Loucy (cell line): Measurements from ENCODE around the gene SAMD4A.

Experiments
- EZH2phosphoT487 ChIP-seq: fragments of 200-600 bp; IDR thresholded peaks from 2 replicates; pipeline ENCODE4 v1.6.1; 2018; ENCODE audit warnings: antibody characterized with exemption, mild to moderate bottlenecking, moderate library complexity, borderline replicate concordance
- TF ChIP-seq, protein P1 (sequence below): fragments of 200-600 bp; sonication (generic); conservative IDR thresholded peaks from 2 replicates; pipeline ENCODE4 v1.5.1; 2014; ENCODE audit warnings: mild to moderate bottlenecking, antibody characterized with exemption, low read length

DNA sequence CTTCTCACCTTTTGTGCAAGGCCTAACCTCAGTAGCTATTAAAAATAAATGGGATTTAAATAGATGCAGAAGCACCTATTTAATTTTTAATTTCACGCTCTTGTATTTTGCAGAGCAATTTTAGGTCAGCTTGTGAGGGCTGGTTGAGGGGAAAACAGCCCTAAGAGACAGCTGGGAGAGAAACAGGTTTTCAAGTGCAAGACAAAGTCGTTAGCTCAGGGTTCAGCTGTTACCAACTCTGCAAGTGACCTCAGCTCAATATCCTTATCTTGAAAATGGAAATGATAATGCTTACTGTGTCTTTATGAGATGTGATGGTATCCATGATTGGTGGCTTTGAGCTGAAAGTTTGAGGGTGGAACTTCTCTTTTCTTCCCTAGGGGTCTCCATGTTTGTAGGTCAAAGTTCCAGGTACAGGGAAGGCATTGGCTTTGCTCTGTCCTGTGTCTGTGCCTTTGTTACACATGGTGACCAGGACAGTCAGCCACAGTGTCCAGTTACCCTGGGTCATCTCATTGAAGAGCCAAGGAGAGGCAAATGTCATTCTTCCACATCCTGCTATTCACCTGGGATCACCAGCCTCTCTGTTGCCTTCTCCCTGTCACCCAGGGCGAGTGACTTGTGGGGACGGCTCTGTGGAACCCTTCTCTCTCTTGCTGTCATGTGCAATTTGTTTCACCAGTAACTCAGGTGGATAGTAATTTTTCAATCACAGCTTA is 100.3 kb downstream of the SAMD4A start:
- TF ChIP-seq, protein P1, sequence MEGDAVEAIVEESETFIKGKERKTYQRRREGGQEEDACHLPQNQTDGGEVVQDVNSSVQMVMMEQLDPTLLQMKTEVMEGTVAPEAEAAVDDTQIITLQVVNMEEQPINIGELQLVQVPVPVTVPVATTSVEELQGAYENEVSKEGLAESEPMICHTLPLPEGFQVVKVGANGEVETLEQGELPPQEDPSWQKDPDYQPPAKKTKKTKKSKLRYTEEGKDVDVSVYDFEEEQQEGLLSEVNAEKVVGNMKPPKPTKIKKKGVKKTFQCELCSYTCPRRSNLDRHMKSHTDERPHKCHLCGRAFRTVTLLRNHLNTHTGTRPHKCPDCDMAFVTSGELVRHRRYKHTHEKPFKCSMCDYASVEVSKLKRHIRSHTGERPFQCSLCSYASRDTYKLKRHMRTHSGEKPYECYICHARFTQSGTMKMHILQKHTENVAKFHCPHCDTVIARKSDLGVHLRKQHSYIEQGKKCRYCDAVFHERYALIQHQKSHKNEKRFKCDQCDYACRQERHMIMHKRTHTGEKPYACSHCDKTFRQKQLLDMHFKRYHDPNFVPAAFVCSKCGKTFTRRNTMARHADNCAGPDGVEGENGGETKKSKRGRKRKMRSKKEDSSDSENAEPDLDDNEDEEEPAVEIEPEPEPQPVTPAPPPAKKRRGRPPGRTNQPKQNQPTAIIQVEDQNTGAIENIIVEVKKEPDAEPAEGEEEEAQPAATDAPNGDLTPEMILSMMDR = no peak
- no peak for TF ChIP-seq EZH2phosphoT487
